Mesothelial cell of epicardium (in vitro differentiated cells): ENCODE measurements around the gene VSTM4. TPM values are rescaled to one million over a fixed set of nuclear protein-coding genes. Genes with fewer than 3 reads are reported as not detected.

Experiments
- DNase-seq, 2 experiments: peaks; one replicate each; pipeline ENCODE4 v3.0.0; 2021; ENCODE audit warnings: low spot score in 2 of 2; ENCODE audit not compliant: unreplicated experiment in 2 of 2
- H3K27ac Mint-ChIP-seq: 2 replicates; pipeline ENCODE4 v1.8.0; 2021; ENCODE audit warnings: mixed read lengths
- H3K27me3 Mint-ChIP-seq: 2 replicates; pipeline ENCODE4 v1.8.0; 2021; ENCODE audit warnings: low read depth, mixed read lengths
- H3K36me3 Mint-ChIP-seq: 2 replicates; pipeline ENCODE4 v1.8.0; 2021; ENCODE audit warnings: mixed read lengths
- H3K4me1 Mint-ChIP-seq: 2 replicates; pipeline ENCODE4 v1.8.0; 2021; ENCODE audit warnings: mixed read lengths
- H3K4me3 Mint-ChIP-seq: 2 replicates; pipeline ENCODE4 v1.8.0; 2021; ENCODE audit warnings: mild to moderate bottlenecking, moderate library complexity, mixed read lengths
- H3K9me3 Mint-ChIP-seq: 2 replicates; pipeline ENCODE4 v1.8.0; 2021; ENCODE audit warnings: mixed read lengths
- total RNA-seq: library from RNA; stranded (reverse); gene quantifications from 3 replicates; pipeline ENCODE4 v1.2.1, GENCODE V29; 2021
- TF ChIP-seq, protein P1 (sequence below): fragments of 200-600 bp; sonication (generic); IDR thresholded peaks from one replicate; pipeline ENCODE4 v1.5.0; 2021; ENCODE audit warnings: antibody characterized with exemption; ENCODE audit not compliant: unreplicated experiment

Gene VSTM4
- total RNA-seq, 1 donor from 2014 or later = 3.5 TPM

DNA sequence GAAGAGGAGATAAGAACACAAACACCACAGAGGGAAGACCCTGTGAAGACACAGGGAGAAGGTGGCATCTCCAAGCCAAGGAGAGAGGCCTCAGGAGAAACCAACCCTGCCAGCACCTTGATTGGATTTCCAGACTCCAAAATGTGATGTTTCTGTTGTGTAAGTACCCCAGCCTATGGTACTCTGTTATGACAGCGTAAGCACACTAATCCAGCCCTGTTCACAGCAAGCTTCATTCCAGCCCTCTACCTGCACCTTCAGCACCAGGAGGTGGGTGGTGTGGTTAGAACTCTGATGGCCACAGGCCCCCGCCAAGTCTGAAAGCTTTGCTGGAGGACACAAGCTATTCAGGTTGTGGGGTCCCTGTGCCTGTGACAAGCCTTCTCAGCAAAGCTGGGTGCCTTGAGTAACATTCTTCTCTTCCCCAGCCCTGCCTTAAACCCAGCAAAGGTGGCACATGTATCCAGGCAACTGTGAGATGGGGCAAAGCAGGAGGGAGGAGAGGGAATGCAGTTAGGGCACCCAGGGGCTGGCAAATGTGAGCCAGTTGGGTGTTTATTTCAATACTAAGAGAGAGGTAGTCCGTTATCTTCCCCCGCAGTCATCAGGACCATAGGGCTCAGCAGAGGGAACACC lies 4.5 kb downstream of the VSTM4 start:
- TF ChIP-seq, protein P1, sequence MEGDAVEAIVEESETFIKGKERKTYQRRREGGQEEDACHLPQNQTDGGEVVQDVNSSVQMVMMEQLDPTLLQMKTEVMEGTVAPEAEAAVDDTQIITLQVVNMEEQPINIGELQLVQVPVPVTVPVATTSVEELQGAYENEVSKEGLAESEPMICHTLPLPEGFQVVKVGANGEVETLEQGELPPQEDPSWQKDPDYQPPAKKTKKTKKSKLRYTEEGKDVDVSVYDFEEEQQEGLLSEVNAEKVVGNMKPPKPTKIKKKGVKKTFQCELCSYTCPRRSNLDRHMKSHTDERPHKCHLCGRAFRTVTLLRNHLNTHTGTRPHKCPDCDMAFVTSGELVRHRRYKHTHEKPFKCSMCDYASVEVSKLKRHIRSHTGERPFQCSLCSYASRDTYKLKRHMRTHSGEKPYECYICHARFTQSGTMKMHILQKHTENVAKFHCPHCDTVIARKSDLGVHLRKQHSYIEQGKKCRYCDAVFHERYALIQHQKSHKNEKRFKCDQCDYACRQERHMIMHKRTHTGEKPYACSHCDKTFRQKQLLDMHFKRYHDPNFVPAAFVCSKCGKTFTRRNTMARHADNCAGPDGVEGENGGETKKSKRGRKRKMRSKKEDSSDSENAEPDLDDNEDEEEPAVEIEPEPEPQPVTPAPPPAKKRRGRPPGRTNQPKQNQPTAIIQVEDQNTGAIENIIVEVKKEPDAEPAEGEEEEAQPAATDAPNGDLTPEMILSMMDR = no peak
- Mint-ChIP-seq H3K9me3 (no peaks in the 10 kb centered on the region), H3K27ac (no peak overlapping the region), H3K4me1 (peaks cover 7% of the 10 kb centered on the region), H3K27me3 (peaks cover 44% of the 10 kb centered on the region), H3K36me3 (no peaks in the 10 kb centered on the region), H3K4me3 (no peak overlapping the region)
- no peak for DNase-seq

DNA sequence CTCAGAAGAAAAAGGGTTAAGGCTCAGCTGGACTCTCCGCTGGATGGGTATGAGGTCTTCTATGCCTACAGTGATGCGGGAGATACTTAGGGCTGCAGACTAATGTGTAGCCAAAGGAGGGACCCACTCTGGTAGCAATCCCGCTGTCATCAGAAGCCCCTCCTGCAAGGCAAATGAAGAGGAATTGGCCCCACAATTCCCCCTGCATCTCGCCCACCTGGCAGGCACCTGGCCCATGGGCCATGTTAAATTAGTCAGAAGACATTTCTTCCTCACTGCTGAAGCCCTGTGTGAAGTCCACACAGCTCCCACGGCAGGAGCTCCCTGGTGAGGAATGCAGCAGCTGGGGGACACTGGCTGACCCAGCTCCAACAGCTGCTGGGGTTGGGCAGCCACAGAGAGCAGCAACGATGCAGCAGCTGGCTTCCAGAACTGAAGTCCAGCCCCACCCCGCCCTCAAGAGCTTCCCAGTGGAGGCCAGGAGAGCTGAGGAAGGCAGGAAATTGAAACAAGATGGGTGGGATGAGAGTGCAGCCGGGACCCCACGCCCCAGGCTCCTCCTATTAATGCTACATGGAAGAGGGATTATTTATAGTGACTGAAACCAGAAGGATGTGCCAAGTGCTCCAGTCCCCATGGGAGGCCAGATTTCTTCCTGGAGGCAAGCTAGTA lies 5.5 kb downstream of the VSTM4 start:
- H3K27ac Mint-ChIP-seq = no peak overlapping the region
- TF ChIP-seq, protein P1 = no peak

DNA sequence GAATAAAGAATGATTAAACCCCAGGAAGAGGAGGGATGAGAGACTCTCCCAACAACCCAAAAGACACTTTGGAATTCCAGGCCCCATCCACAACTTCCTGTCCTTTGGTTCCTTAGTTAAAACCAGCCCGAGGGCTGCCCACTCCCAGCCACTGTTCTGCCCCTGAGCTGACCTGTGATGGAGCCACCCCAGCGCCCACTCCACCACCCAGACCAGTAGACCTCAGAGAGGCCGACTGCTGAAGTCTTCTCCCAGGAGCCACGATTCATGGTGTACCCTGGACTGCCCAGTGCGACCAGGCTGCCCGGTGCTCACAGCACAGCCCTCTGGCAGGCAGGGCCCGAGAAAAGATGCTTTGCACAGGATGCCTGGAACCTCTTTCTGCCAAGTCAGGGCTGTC lies 6.7 kb downstream of the VSTM4 start:
- Mint-ChIP-seq H3K4me3 (no peak overlapping the region), H3K27ac (no peak overlapping the region), H3K27me3 (peaks cover 38% of the 10 kb centered on the region), H3K4me1 (peaks cover 7% of the 10 kb centered on the region), H3K36me3 (no peaks in the 10 kb centered on the region), H3K9me3 (no peaks in the 10 kb centered on the region)
- DNase-seq = peak in 1 of 2 experiments; percentile 10
- TF ChIP-seq, protein P1 = no peak

More for the DNA sequence above, 5.5 kb downstream of the VSTM4 start:
- Mint-ChIP-seq H3K4me3 (no peak overlapping the region), H3K27me3 (peaks cover 45% of the 10 kb centered on the region), H3K4me1 (peaks cover 7% of the 10 kb centered on the region), H3K9me3 (no peaks in the 10 kb centered on the region), H3K36me3 (no peaks in the 10 kb centered on the region)
- peak in 1 of 2 experiments; percentile 35 for DNase-seq

DNA sequence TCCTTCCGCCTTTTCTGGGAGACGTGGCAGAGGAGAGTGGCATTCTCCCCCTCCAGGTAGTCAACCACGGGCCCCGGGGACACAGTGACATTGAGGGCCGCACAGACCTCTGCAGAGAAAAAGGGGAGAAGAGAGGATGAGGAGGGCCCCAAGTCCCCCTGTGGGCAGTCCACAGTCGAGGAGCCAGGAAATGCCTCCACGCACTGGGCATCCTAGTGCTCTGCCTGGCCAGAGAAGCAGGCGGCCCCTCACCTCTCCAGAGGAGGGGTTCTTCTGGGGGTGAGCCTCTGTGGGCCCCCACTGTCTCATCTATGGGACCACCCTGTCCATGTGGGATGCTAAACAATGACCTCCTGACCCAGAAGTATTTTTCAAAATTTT lies 7.4 kb downstream of the VSTM4 start:
- H3K4me3 Mint-ChIP-seq = no peak overlapping the region
- H3K27ac Mint-ChIP-seq = no peak overlapping the region
- DNase-seq = peak in 1 of 2 experiments; percentile 29

DNA sequence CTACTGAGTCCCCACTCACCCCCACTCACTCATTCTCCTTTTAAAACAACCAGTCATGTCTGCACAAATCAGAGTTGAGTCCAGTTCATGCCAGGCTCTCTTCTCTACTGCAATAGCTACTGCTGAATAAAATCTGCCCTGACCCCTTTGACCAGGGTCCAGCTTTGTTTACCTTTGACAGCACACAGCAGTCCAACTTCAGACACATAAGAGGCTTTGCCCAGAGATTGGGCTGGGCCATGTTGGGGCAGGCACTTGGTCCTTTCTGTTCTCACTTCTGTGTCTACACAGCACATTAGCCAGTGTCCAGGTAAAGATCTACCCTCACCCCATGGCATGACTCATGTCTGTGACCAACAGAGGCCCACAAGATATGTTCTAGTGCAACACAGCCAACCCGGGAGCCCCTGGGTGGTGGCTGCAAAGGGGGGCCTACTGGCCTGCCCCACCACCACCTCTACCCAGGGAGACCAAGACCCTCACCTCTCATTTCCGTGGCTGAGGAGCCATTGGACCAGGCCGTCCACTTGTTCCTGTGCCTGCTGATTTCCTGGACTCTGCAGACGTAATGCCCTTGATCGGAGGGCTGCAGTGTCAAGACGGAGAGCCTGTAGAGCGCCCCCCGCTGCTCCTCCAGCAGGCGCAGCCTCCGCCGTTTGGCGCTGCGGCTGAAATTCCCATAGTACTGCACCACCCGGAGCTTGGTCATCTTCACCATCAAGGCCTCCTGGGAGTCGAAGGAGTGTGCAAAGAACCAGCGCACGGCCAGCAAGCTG lies 8.0 kb downstream of the VSTM4 start:
- DNase-seq = peak in 1 of 2 experiments; percentile 20
- peaks cover 30% of the 10 kb centered on the region for H3K27me3 Mint-ChIP-seq
- H3K27ac Mint-ChIP-seq = no peak overlapping the region
- H3K4me3 Mint-ChIP-seq = no peak overlapping the region
- no peaks in the 10 kb centered on the region for H3K36me3 Mint-ChIP-seq
- TF ChIP-seq, protein P1 = no peak
- no peaks in the 10 kb centered on the region for H3K9me3 Mint-ChIP-seq
- peaks cover 7% of the 10 kb centered on the region for H3K4me1 Mint-ChIP-seq

More for the DNA sequence above, 7.4 kb downstream of the VSTM4 start:
- Mint-ChIP-seq H3K27me3 (peaks cover 35% of the 10 kb centered on the region), H3K36me3 (no peaks in the 10 kb centered on the region), H3K9me3 (no peaks in the 10 kb centered on the region), H3K4me1 (peaks cover 7% of the 10 kb centered on the region)
- TF ChIP-seq, protein P1 = no peak
